Measurements from ENCODE around the gene KIF3A.

- TF ChIP-seq CTCF (IDR thresholded peaks at IDR 0.05) = peak in 1 of 6 experiments; percentile 8
- TF ChIP-seq POLR2A (IDR thresholded peaks at IDR 0.05) = no peak
Measured at GRCh38 chr5:132777209-132778069, 40.1 kb upstream of the KIF3A start, which contains the start of gene SEPTIN8.
